ENCODE measurements around the gene BMPER.

DNA sequence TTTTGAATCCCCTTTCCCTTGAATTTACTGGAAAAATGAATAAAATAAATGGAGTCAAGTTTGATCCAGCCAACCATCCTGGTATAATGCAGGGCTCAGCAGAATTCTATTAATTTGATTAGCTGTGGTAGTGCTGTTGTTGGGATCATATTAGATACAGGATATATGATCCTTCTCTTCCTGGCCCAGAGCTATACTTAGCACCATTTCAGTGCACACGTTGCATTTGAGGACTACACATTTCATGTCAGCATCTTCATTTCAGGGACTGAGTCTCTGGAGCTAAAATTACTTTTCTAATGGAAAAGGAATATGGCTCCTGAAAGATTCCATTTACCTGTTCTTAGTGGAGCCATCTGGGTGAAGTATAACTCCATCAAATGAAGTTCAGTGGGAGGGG, 240.3 kb downstream of the BMPER start:
- TF ChIP-seq CTCF (conservative IDR thresholded peaks at IDR 0.05 in 1 of 2, IDR thresholded peaks at IDR 0.05 in 1 of 2; ENCODE audit: low read depth in 1 of 2, low read length in 2 of 2), result no peak
- TF ChIP-seq EZH2 (IDR thresholded peaks at IDR 0.05; ENCODE audit: low read length, missing control alignments), result no peak
